ENCODE measurements around the gene CCDC142.

GRCh38 chr2:74425523-74425922 lies 57.3 kb downstream of the CCDC142 start:
- TF ChIP-seq CTCF (IDR thresholded peaks at IDR 0.05) (no peak), POLR2AphosphoS5 (IDR thresholded peaks at IDR 0.05) (no peak), POLR2A (IDR thresholded peaks at IDR 0.05) (no peak)
